SU-DHL-6 (cell line): ENCODE measurements around the gene INPP5A.

ENCODE experiments used
- H2AFZ ChIP-seq: fragments of 200-600 bp; sonication (generic); 2 replicates; pipeline ENCODE4 v1.6.1; 2014; ENCODE audit warnings: low read depth, mild to moderate bottlenecking, moderate library complexity, mixed read lengths, antibody characterized with exemption, low read length; ENCODE audit not compliant: severe bottlenecking
- H3F3A ChIP-seq: fragments of 200-600 bp; shearing (Covaris generic); 2 replicates; pipeline ENCODE4 v1.6.0; 2016; ENCODE audit warnings: antibody characterized with exemption, mild to moderate bottlenecking; ENCODE audit not compliant: insufficient read depth
- H3K27ac ChIP-seq: fragments of 200-600 bp; sonication (generic); 2 replicates; pipeline ENCODE4 v1.5.1; 2016; ENCODE audit warnings: low read depth, mild to moderate bottlenecking, low read length, moderate library complexity, mixed read lengths
- H3K27me3 ChIP-seq: fragments of 200-600 bp; sonication (generic), shearing (Covaris generic); 2 replicates; pipeline ENCODE4 v1.6.0; 2014; ENCODE audit warnings: mild to moderate bottlenecking, low read length
- H3K36me3 ChIP-seq: fragments of 200-600 bp; sonication (generic); 2 replicates; pipeline ENCODE4 v1.6.1; 2014; ENCODE audit warnings: mild to moderate bottlenecking, low read length, mixed read lengths
- H3K4me2 ChIP-seq: fragments of 300-600, 200-600 bp; shearing (Covaris generic), sonication (generic); 2 replicates; pipeline ENCODE4 v1.6.0; 2014; ENCODE audit warnings: low read length, low read depth, mild to moderate bottlenecking; ENCODE audit not compliant: poor library complexity, severe bottlenecking
- H3K4me3 ChIP-seq: fragments of 200-600 bp; sonication (generic); 2 replicates; pipeline ENCODE4 v1.5.1; 2014; ENCODE audit warnings: antibody characterized with exemption, low read length, mild to moderate bottlenecking, mixed read lengths; ENCODE audit not compliant: insufficient read depth, poor library complexity, severe bottlenecking
- H3K79me2 ChIP-seq: fragments of 200-600 bp; sonication (generic); 2 replicates; pipeline ENCODE4 v1.6.1; 2014; ENCODE audit warnings: mild to moderate bottlenecking, low read length, moderate library complexity; ENCODE audit not compliant: insufficient read depth
- H3K9ac ChIP-seq: fragments of 200-600 bp; sonication (generic); 2 replicates; pipeline ENCODE4 v1.7.0; 2014; ENCODE audit warnings: mild to moderate bottlenecking, low read length
- H3K9me2 ChIP-seq: fragments of 200-600 bp; sonication (generic); replicated peaks from 2 replicates; pipeline ENCODE4 v1.6.1; 2014; ENCODE audit warnings: low read length; ENCODE audit not compliant: insufficient read depth
- H3K9me3 ChIP-seq: fragments of 200-600 bp; sonication (generic); 2 replicates; pipeline ENCODE4 v1.6.1; 2014; ENCODE audit warnings: low read length, mixed read lengths; ENCODE audit not compliant: insufficient read depth
- H4K20me1 ChIP-seq: fragments of 200-600 bp; sonication (generic); 2 replicates; pipeline ENCODE4 v1.6.1; 2014; ENCODE audit warnings: low read depth, mild to moderate bottlenecking, antibody characterized with exemption, low read length, moderate library complexity, mixed read lengths
- EZH2phosphoT487 ChIP-seq: fragments of 200-600 bp; sonication (generic), shearing (Covaris generic); conservative IDR thresholded peaks from 2 replicates; pipeline ENCODE4 v1.6.1; 2018; ENCODE audit warnings: mild to moderate bottlenecking, antibody characterized with exemption, low read length, moderate library complexity, mixed read lengths
- TF ChIP-seq, protein P1 (sequence below): fragments of 200-600 bp; sonication (generic); IDR thresholded peaks from one replicate; pipeline ENCODE4 v1.5.1; 2017; ENCODE audit warnings: antibody characterized with exemption, mild to moderate bottlenecking, low read length, moderate library complexity; ENCODE audit not compliant: insufficient read depth, poor library complexity, severe bottlenecking

Gene INPP5A

DNA sequence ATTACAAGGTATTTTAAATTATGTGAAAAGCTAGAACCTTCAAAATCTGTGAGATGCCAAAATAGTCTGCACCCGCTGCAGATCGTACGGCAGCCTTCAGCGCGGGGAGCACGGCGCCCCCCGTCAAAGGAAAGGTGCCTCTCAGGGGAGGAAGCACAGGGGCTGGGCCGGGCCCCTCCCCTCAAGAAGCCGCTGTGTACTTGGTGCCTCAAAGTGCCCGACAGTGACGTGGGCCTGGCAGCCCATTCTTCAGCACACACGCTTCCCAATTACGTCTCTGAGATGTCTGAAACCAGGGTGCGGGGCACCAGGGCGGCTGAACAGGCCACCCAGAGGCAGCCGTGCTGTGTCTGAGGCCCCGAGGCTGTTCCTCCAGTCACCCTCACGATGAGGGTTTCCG is 116.1 kb downstream of the INPP5A start:
- Histone ChIP-seq H3K9me2 (no peaks in the 10 kb centered on the region), H3K9ac (no peak overlapping the region), H3K27ac (no peak overlapping the region), H3F3A (no peaks in the 10 kb centered on the region), H3K4me3 (no peak overlapping the region), H4K20me1 (no peaks in the 10 kb centered on the region), H3K9me3 (no peaks in the 10 kb centered on the region), H3K36me3 (no peaks in the 10 kb centered on the region), H3K4me2 (no peak overlapping the region), H3K79me2 (no peaks in the 10 kb centered on the region), H2AFZ (no peak overlapping the region), H3K27me3 (no peaks in the 10 kb centered on the region)
- TF ChIP-seq, protein P1, sequence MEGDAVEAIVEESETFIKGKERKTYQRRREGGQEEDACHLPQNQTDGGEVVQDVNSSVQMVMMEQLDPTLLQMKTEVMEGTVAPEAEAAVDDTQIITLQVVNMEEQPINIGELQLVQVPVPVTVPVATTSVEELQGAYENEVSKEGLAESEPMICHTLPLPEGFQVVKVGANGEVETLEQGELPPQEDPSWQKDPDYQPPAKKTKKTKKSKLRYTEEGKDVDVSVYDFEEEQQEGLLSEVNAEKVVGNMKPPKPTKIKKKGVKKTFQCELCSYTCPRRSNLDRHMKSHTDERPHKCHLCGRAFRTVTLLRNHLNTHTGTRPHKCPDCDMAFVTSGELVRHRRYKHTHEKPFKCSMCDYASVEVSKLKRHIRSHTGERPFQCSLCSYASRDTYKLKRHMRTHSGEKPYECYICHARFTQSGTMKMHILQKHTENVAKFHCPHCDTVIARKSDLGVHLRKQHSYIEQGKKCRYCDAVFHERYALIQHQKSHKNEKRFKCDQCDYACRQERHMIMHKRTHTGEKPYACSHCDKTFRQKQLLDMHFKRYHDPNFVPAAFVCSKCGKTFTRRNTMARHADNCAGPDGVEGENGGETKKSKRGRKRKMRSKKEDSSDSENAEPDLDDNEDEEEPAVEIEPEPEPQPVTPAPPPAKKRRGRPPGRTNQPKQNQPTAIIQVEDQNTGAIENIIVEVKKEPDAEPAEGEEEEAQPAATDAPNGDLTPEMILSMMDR: no peak
- TF ChIP-seq EZH2phosphoT487: no peak

DNA sequence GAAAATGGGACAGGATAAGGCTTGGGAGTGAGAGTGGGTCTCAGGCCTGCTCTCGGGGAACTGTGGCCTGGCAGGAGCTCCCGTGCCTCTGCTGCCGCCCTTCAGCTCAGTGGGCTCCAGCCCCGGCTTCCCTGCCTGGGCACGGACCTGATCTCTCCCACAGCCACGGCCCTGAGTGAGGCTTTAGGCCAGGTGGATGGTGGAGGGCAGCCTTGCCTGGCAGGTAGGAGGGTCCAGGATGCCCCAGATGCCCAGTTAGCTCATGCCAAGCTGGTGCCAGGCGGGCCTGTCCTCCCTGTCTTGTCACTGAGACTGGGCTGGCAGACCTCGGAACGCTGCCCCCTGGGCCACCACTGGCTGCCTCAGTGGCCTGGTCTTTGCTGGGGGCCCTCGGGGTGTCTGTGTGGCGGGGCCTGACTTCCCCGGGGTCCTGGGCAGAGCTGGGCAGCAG is 116.6 kb downstream of the INPP5A start:
- TF ChIP-seq, protein P1: no peak
- no peak for TF ChIP-seq EZH2phosphoT487
- H3K9me2 ChIP-seq: no peaks in the 10 kb centered on the region
- H3K36me3 ChIP-seq: no peaks in the 10 kb centered on the region
- no peaks in the 10 kb centered on the region for H4K20me1 ChIP-seq
- no peaks in the 10 kb centered on the region for H3F3A ChIP-seq
- H3K27me3 ChIP-seq: no peaks in the 10 kb centered on the region
- H2AFZ ChIP-seq: no peak overlapping the region
- no peak overlapping the region for H3K4me3 ChIP-seq
- H3K4me2 ChIP-seq: no peak overlapping the region
- H3K9me3 ChIP-seq: no peaks in the 10 kb centered on the region
- no peak overlapping the region for H3K9ac ChIP-seq
- H3K79me2 ChIP-seq: no peaks in the 10 kb centered on the region
- no peak overlapping the region for H3K27ac ChIP-seq

DNA sequence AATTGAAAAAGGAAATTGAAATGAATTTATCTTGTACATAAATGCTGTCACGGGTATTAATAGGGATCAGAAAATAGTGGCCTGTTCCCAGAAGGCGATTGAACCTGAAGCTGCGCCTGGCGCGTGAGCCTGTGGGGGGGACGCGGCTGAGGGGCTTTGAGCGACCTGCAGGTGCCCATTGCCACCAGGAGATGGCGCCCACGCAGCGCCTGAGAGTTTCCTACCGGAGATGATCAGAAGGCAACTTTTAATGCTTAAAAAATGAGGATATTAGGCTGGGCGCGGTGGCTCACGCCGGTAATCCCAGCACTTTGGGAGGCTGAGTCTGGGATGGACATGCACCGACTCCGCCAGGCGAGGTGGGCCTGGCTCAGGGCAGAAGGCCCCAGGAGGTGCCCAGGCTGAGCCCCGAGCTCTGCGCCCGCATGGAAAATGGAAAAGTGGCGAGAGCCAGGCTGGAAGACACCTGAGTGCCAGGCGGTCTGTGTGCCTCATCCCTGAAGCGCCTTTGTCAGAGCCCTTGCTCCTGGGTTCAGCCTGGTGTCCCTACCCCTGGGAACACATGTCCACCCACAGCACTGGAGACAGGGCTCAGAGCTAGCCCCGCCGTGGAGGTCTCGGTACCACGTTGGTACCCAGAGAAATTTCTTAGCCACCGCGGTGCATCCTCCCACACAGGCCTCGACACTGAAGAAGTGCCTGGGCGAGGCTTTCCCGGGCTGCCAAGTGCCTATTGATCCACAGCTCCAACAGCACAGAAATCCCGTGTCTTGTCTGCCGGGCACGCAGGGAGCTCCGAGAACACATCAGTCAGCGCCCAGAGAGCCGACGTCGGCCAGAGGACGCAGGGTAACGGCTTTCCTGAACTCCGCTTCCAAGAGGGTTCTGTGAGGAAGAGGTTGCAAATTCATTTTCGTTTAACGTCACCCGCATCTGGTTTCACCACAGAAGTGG is 117.4 kb downstream of the INPP5A start:
- Histone ChIP-seq H3K27ac (no peak overlapping the region), H2AFZ (no peak overlapping the region), H3K9me3 (no peaks in the 10 kb centered on the region), H3K27me3 (no peaks in the 10 kb centered on the region), H4K20me1 (no peaks in the 10 kb centered on the region), H3K4me2 (no peak overlapping the region), H3K79me2 (no peaks in the 10 kb centered on the region), H3K9me2 (no peaks in the 10 kb centered on the region), H3K9ac (no peak overlapping the region), H3K4me3 (no peak overlapping the region), H3F3A (no peaks in the 10 kb centered on the region), H3K36me3 (no peaks in the 10 kb centered on the region)
- no peak for TF ChIP-seq EZH2phosphoT487
- TF ChIP-seq, protein P1: peak; percentile 82
